Prostate gland (tissue), 2 donors: ENCODE results near the gene MIS18BP1.

Experiments
- CTCF ChIP-seq, 4 experiments: fragments of 200-600 bp in 2 of 4; fragments of 450-650 bp in 2 of 4; sonication (generic) in 2 of 4; IDR thresholded peaks; 1 replicate in 3 of 4; 2 replicates in 1 of 4; pipeline ENCODE4 v1.5.1; 2016 to 2019; ENCODE audit warnings: antibody characterized with exemption in 4 of 4, mild to moderate bottlenecking in 2 of 4, moderate library complexity in 2 of 4
- POLR2A ChIP-seq: fragments of 450-650 bp; IDR thresholded peaks from one replicate; pipeline ENCODE4 v1.6.1; 2016; ENCODE audit warnings: antibody characterized with exemption, mild to moderate bottlenecking

GRCh38 chr14:45212231-45212630 lies 40.8 kb downstream of the MIS18BP1 start:
- TF ChIP-seq POLR2A (no peak), CTCF (IDR thresholded peaks at IDR 0.05) (no peak)
